GM19351 (cell line): ENCODE results near the gene EVC2.

ENCODE experiments used
- ATAC-seq: cut with Tn5 transposase; IDR thresholded peaks from one replicate; pipeline ENCODE4 v1.9.1; 2021; ENCODE audit warnings: mild to moderate bottlenecking, moderate library complexity; ENCODE audit not compliant: unreplicated experiment

EVC2 gene

GRCh38 chr4:5708449-5709206 lies at the start of gene EVC2:
Gene EVC2 (minus strand): TSS chr4:5708559. CDS start chr4:5708513, 46 bp downstream.
- ATAC-seq = no peak

- no peak for ATAC-seq
Observed at GRCh38 chr4:5757954-5758353, 49.6 kb upstream of the EVC2 start.

- ATAC-seq = no peak
Observed at GRCh38 chr4:5757536-5757935, 49.2 kb upstream of the EVC2 start.

GRCh38 chr4:5757091-5757490 lies 48.7 kb upstream of the EVC2 start:
- ATAC-seq = no peak

- ATAC-seq = no peak
Observed at GRCh38 chr4:5756271-5756670, 47.9 kb upstream of the EVC2 start.

- no peak for ATAC-seq
Observed at GRCh38 chr4:5755679-5756078, 47.3 kb upstream of the EVC2 start.

- ATAC-seq = no peak
Observed at GRCh38 chr4:5755161-5755560, 46.8 kb upstream of the EVC2 start.

GRCh38 chr4:5754529-5754881 lies 46.1 kb upstream of the EVC2 start:
- ATAC-seq = no peak

- ATAC-seq = no peak
Observed at GRCh38 chr4:5753766-5754528, 45.6 kb upstream of the EVC2 start.

- ATAC-seq = no peak
Observed at GRCh38 chr4:5753366-5753765, 45.0 kb upstream of the EVC2 start.

GRCh38 chr4:5752376-5753184 lies 44.2 kb upstream of the EVC2 start:
- ATAC-seq = no peak

- ATAC-seq = no peak
Observed at GRCh38 chr4:5751666-5752375, 43.5 kb upstream of the EVC2 start.

- ATAC-seq = no peak
Observed at GRCh38 chr4:5750946-5751665, 42.7 kb upstream of the EVC2 start.

- no peak for ATAC-seq
Observed at GRCh38 chr4:5750052-5750945, 41.9 kb upstream of the EVC2 start.

GRCh38 chr4:5749568-5749967 lies 41.2 kb upstream of the EVC2 start:
- no peak for ATAC-seq

- no peak for ATAC-seq
Observed at GRCh38 chr4:5747738-5748375, 39.5 kb upstream of the EVC2 start.

GRCh38 chr4:5746829-5747737 lies 38.7 kb upstream of the EVC2 start:
- ATAC-seq = no peak

- ATAC-seq = no peak
Observed at GRCh38 chr4:5746250-5746649, 37.9 kb upstream of the EVC2 start.
